SK-N-SH (cell line): Measurements from ENCODE around the gene NHSL1.

ENCODE experiments used
- EP300 ChIP-seq, 2 experiments: IDR thresholded peaks; 2 replicates each; pipeline versions ENCODE4 v1.4.0 to v1.6.1; 2012; ENCODE audit warnings: borderline replicate concordance in 1 of 2, low read depth in 1 of 2, low read length in 1 of 2
- EZH2phosphoT487 ChIP-seq: fragments of 200-600 bp; sonication (generic); IDR thresholded peaks from 2 replicates; pipeline ENCODE4 v1.6.1; 2017; ENCODE audit warnings: low read depth, mixed run types, mild to moderate bottlenecking, antibody characterized with exemption, moderate library complexity, borderline replicate concordance
- FOXM1 ChIP-seq: IDR thresholded peaks from 2 replicates; pipeline ENCODE4 v1.4.0; 2012; ENCODE audit warnings: low read depth, mild to moderate bottlenecking
- JUND ChIP-seq: IDR thresholded peaks from 2 replicates; pipeline ENCODE4 v1.4.0; 2012
- NFIC ChIP-seq: IDR thresholded peaks from 2 replicates; pipeline ENCODE4 v1.4.0; 2012; ENCODE audit warnings: borderline replicate concordance
- POLR2AphosphoS5 ChIP-seq: IDR thresholded peaks from 2 replicates; pipeline ENCODE4 v1.6.1; 2012; ENCODE audit warnings: low read depth, low read length
- RAD21 ChIP-seq: IDR thresholded peaks from 2 replicates; pipeline ENCODE4 v1.6.1; 2012; ENCODE audit warnings: mild to moderate bottlenecking, low read length
- RCOR1 ChIP-seq: fragments of 150-350 bp; IDR thresholded peaks from 2 replicates; pipeline ENCODE4 v1.6.1; 2017; ENCODE audit warnings: antibody characterized with exemption, low read length
- TCF12 ChIP-seq: IDR thresholded peaks from 2 replicates; pipeline ENCODE4 v1.4.0; 2012
- TF ChIP-seq, protein P1 (sequence below): IDR thresholded peaks from 2 replicates; pipeline ENCODE4; 2012
- TF ChIP-seq, protein P2 (sequence below): fragments of 200-600 bp; sonication (generic); IDR thresholded peaks from 2 replicates; pipeline ENCODE4 v1.6.1; 2017; ENCODE audit warnings: antibody characterized with exemption, mild to moderate bottlenecking, moderate library complexity
- TF ChIP-seq, protein P3 (sequence below): IDR thresholded peaks from 2 replicates; pipeline ENCODE4 v1.4.0; 2012; ENCODE audit warnings: low read depth

GRCh38 chr6:138520463-138520862 lies 21.2 kb upstream of the NHSL1 start:
- TF ChIP-seq RAD21: peak; percentile 27; the same call in 1 of the 2 replicates
- TF ChIP-seq NFIC: no peak
- TF ChIP-seq, protein P1, sequence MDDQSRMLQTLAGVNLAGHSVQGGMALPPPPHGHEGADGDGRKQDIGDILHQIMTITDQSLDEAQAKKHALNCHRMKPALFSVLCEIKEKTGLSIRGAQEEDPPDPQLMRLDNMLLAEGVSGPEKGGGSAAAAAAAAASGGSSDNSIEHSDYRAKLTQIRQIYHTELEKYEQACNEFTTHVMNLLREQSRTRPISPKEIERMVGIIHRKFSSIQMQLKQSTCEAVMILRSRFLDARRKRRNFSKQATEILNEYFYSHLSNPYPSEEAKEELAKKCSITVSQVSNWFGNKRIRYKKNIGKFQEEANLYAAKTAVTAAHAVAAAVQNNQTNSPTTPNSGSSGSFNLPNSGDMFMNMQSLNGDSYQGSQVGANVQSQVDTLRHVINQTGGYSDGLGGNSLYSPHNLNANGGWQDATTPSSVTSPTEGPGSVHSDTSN: no peak
- TF ChIP-seq, protein P2, sequence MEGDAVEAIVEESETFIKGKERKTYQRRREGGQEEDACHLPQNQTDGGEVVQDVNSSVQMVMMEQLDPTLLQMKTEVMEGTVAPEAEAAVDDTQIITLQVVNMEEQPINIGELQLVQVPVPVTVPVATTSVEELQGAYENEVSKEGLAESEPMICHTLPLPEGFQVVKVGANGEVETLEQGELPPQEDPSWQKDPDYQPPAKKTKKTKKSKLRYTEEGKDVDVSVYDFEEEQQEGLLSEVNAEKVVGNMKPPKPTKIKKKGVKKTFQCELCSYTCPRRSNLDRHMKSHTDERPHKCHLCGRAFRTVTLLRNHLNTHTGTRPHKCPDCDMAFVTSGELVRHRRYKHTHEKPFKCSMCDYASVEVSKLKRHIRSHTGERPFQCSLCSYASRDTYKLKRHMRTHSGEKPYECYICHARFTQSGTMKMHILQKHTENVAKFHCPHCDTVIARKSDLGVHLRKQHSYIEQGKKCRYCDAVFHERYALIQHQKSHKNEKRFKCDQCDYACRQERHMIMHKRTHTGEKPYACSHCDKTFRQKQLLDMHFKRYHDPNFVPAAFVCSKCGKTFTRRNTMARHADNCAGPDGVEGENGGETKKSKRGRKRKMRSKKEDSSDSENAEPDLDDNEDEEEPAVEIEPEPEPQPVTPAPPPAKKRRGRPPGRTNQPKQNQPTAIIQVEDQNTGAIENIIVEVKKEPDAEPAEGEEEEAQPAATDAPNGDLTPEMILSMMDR: peak; percentile 59
- TF ChIP-seq JUND: no peak
- TF ChIP-seq FOXM1: no peak
- TF ChIP-seq TCF12: no peak
- no peak for TF ChIP-seq EP300 (IDR thresholded peaks at IDR 0.05; ENCODE audit: borderline replicate concordance in 1 of 2, low read depth in 1 of 2, low read length in 1 of 2)
- TF ChIP-seq, protein P3, sequence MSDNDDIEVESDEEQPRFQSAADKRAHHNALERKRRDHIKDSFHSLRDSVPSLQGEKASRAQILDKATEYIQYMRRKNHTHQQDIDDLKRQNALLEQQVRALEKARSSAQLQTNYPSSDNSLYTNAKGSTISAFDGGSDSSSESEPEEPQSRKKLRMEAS: no peak
- TF ChIP-seq POLR2AphosphoS5: no peak
- TF ChIP-seq EZH2phosphoT487: no peak
- no peak for TF ChIP-seq RCOR1
